HepG2 (cell line): ENCODE results near the gene TRIM8. TPM values are rescaled to one million over a fixed set of nuclear protein-coding genes. Genes with fewer than 3 reads are reported as not detected.
A peak's percentile ranks its signal among the peaks of the same experiment; 100 is the strongest.

ENCODE experiments used
- ATAC-seq: fragments of 200-7000 bp; cut with Tn5 transposase; 3 replicates; pipeline ENCODE4 v1.9.1; 2020; ENCODE audit warnings: mild to moderate bottlenecking, moderate library complexity
- BruUV-seq: library from RNA; stranded (reverse); fragments of 400-500 nt; replicated peaks from 2 replicates; lab custom pipeline; 2021; lab: Mats Ljungman, UMichigan
- CTCF ChIA-PET: fragments of 300-600 bp; formaldehyde crosslinking; extraction: SDS; loops from one replicate; lab custom pipeline; 2021; ENCODE audit warnings: low total read pairs, inconsistent platforms, low intra/inter-chr PET ratio; lab: Yijun Ruan, JAX
- POLR2A ChIA-PET: fragments of 350-600 bp; sonication (Branson Sonifier 250); formaldehyde crosslinking; loops from one replicate; lab custom pipeline; 2020; ENCODE audit warnings: antibody characterized with exemption, inconsistent platforms; lab: Yijun Ruan, JAX
- DNase-seq: peaks from one replicate; pipeline ENCODE4 v3.0.0-alpha.2; 2015; ENCODE audit warnings: low spot score
- FAIRE-seq: peaks from 3 replicates; lab custom pipeline; 2011; peaks lifted over from hg19 to GRCh38; lab: Jason Lieb, UNC
- H2AFZ ChIP-seq: one replicate; pipeline ENCODE4 v1.6.1; 2011; ENCODE audit warnings: low read length, inconsistent platforms
- H3K27ac ChIP-seq: fragments of 300-600 bp; 3 replicates; pipeline ENCODE4 v1.8.0; 2011; ENCODE audit warnings: mixed run types, mild to moderate bottlenecking, mixed read lengths, low read length, inconsistent platforms; ENCODE audit not compliant: insufficient read depth; ENCODE audit errors: extremely low read length
- H3K27me3 ChIP-seq, 2 experiments: fragments of 200-600 bp in 1 of 2; 2 replicates in 1 of 2; 3 replicates in 1 of 2; pipeline versions ENCODE4 v1.6.0 to v1.8.0; 2011; ENCODE audit warnings: low read length in 2 of 2, mild to moderate bottlenecking in 2 of 2, moderate library complexity in 2 of 2, inconsistent platforms in 1 of 2; ENCODE audit not compliant: insufficient read depth in 2 of 2, control insufficient read depth in 1 of 2
- H3K36me3 ChIP-seq, 2 experiments: fragments of 200-600 bp in 1 of 2; replicated peaks in 1 of 2; 2 replicates in 1 of 2; 3 replicates in 1 of 2; pipeline versions ENCODE4 v1.5.1 to v1.8.0; 2011; ENCODE audit warnings: low read length in 2 of 2, inconsistent platforms in 1 of 2; ENCODE audit not compliant: insufficient read depth in 2 of 2, control insufficient read depth in 1 of 2
- H3K4me1 ChIP-seq: 2 replicates; pipeline ENCODE4 v1.5.1; 2012; ENCODE audit warnings: low read length, inconsistent platforms; ENCODE audit not compliant: insufficient read depth
- H3K4me2 ChIP-seq: 2 replicates; pipeline ENCODE4 v1.6.0; 2011; ENCODE audit warnings: low read depth, low read length, inconsistent platforms
- H3K4me3 ChIP-seq, 3 experiments: fragments of 200-600 bp in 1 of 3; sonication (generic), shearing (Covaris generic) in 1 of 3; replicated peaks in 1 of 3; 2 replicates each; pipeline ENCODE4 v1.5.1; 2011 to 2016; ENCODE audit warnings: low read length in 3 of 3, inconsistent platforms in 2 of 3, low read depth in 2 of 3, mild to moderate bottlenecking in 2 of 3, control low read depth in 1 of 3, mixed read lengths in 1 of 3; ENCODE audit not compliant: insufficient read depth in 1 of 3
- H3K79me2 ChIP-seq: one replicate; pipeline ENCODE4 v1.6.1; 2011; ENCODE audit warnings: low read length, inconsistent platforms; ENCODE audit not compliant: insufficient read depth
- H3K9ac ChIP-seq: 2 replicates; pipeline ENCODE4 v1.6.0; 2011; ENCODE audit warnings: mild to moderate bottlenecking, low read depth, low read length, inconsistent platforms; ENCODE audit not compliant: insufficient read depth
- H3K9me3 ChIP-seq: 2 replicates; pipeline ENCODE4 v1.5.1; 2012; ENCODE audit warnings: mild to moderate bottlenecking, low read length
- H4K20me1 ChIP-seq: 2 replicates; pipeline ENCODE4 v1.6.0; 2011; ENCODE audit warnings: inconsistent platforms, mild to moderate bottlenecking, low read length, moderate library complexity; ENCODE audit not compliant: insufficient read depth
- KAT7 ChIP-seq: IDR thresholded peaks from 2 replicates; pipeline ENCODE4 v1.6.1; 2018; ENCODE audit warnings: borderline replicate concordance, missing compliant biosample characterization
- KIAA2018 ChIP-seq: sonication (generic); formaldehyde crosslinking; IDR thresholded peaks from 2 replicates; pipeline ENCODE4 v1.5.0; 2020; ENCODE audit warnings: mild to moderate bottlenecking, missing genetic modification reagents, borderline replicate concordance
- MBNL3 ChIP-seq: fragments of 250-450 bp; sonication (Bioruptor Pico); conservative IDR thresholded peaks from 2 replicates; pipeline ENCODE4 v1.8.0; 2022; ENCODE audit warnings: mild to moderate bottlenecking, inconsistent platforms
- MYC ChIP-seq: sonication (generic); formaldehyde crosslinking; IDR thresholded peaks from 2 replicates; pipeline ENCODE4 v1.9.0; 2021; ENCODE audit warnings: missing genetic modification reagents, borderline replicate concordance
- ZNF30 ChIP-seq: sonication (generic); formaldehyde crosslinking; IDR thresholded peaks from 2 replicates; pipeline ENCODE4 v1.5.0; 2020; ENCODE audit warnings: mild to moderate bottlenecking, missing genetic modification reagents
- WGBS: methylation state at CpG from one replicate; pipeline ENCODE4 v1.1.6; 2017; ENCODE audit warnings: low lambda C conversion rate; 5-methylcytosine and 5-hydroxymethylcytosine counted together
- in situ Hi-C: cut with HindIII; loops from 2 replicates; pipeline ENCODE4 v1.10.0; 2017; ENCODE audit warnings: low pct_unique_long_range_greater_than_20kb; ENCODE audit not compliant: extremely low pct_ligation_motif_present
- intact Hi-C: fragments of 100-400 bp; cut with micrococcal nuclease; formaldehyde crosslinking; loops from one replicate; pipeline ENCODE4 v1.10.0; 2022; ENCODE audit not compliant: unreplicated experiment
- polyA plus RNA-seq, 8 experiments: library from polyadenylated mRNA; depleted of rRNA in 3 of 8; stranded (reverse) in 7 of 8; unstranded in 1 of 8; fragments of >200 nt; fragmentation: Illumina TruSeq in 4 of 8; extraction: Trizol in 4 of 8; gene quantifications; 2 replicates each; pipeline versions ENCODE4 v1.2.1 to v1.2.3, GENCODE V29; 2011 to 2016; ENCODE audit warnings: low read depth in 4 of 8, missing spikeins in 1 of 8, mixed read lengths in 1 of 8; ENCODE audit not compliant: insufficient read depth in 1 of 8
- total RNA-seq, 5 experiments: library from RNA; depleted of rRNA; stranded (reverse); fragments of >200 nt; fragmentation: Illumina TruSeq; extraction: Trizol; gene quantifications; 2 replicates each; pipeline ENCODE4 v1.2.3, GENCODE V29; 2016; ENCODE audit warnings: low read depth in 1 of 5

Gene TRIM8
- total and polyA plus RNA-seq, 2 of the 13 experiments (the other 11 are each of a cell fraction or from before 2014, with no cell fraction given) = 38.9 to 66.5 TPM

- 94% methylated on average over 5 of the region's 5 CpGs for WGBS
- ATAC-seq = no peak; the same call in 2 of the 3 replicates
- intact Hi-C loops (no loop called here), in situ Hi-C loops (no loop called here)
- POLR2A ChIA-PET = interaction anchor here (0.9 to 2.0 kb wide), 2 partner anchors 18 to 20 kb away, joined by 3 to 8 read pairs; no protein-coding TSS in a partner anchor
- H4K20me1 ChIP-seq = no peaks in the 10 kb centered on the region
- CTCF ChIA-PET = no interaction called here
- H3K4me2 ChIP-seq = no peak overlapping the region
- H3K4me3 ChIP-seq = no peak overlapping the region
- H2AFZ ChIP-seq = no peak overlapping the region
- FAIRE-seq = no peak
- H3K9me3 ChIP-seq = no peaks in the 10 kb centered on the region
- no peak for DNase-seq
- H3K79me2 ChIP-seq = no peaks in the 10 kb centered on the region
- no TSS peak for BruUV-seq
- no peak for TF ChIP-seq MYC (CRISPR knock-in tag)
- H3K36me3 ChIP-seq = peaks cover 6 to 20% of the 10 kb centered on the region in 2 experiments; a peak in 4 of 5 replicates
- H3K9ac ChIP-seq = no peak overlapping the region
- no peaks in the 10 kb centered on the region for H3K27me3 ChIP-seq
- peaks cover 42% of the 10 kb centered on the region for H3K4me1 ChIP-seq
- no peak overlapping the region for H3K27ac ChIP-seq
These were observed 24.1 kb upstream of the TRIM8 start for GRCh38 chr10:102620138-102620590.

- intact Hi-C loops (no loop called here), in situ Hi-C loops (no loop called here)
- ChIA-PET CTCF (no interaction called here), POLR2A (interaction anchor here (0.7 to 2.0 kb wide), 4 partner anchors 19 to 23 kb away, joined by 3 to 8 read pairs (median 4); no protein-coding TSS in a partner anchor)
- BruUV-seq = no TSS peak
- Histone ChIP-seq H3K36me3 (peaks cover 6 to 20% of the 10 kb centered on the region in 2 experiments; a peak in 4 of 5 replicates), H3K4me2 (no peak overlapping the region), H3K4me3 (no peak overlapping the region), H3K27me3 (no peaks in the 10 kb centered on the region), H4K20me1 (no peaks in the 10 kb centered on the region), H2AFZ (no peak overlapping the region), H3K79me2 (no peaks in the 10 kb centered on the region), H3K4me1 (peaks cover 48% of the 10 kb centered on the region), H3K9ac (no peak overlapping the region)
- 90% methylated on average over 12 of the region's 15 CpGs for WGBS
- ATAC-seq = no peak; the same call in 1 of the 3 replicates
- FAIRE-seq = no peak
- no peak for TF ChIP-seq KAT7 (CRISPR knock-in tag)
- no peak for TF ChIP-seq KIAA2018 (CRISPR knock-in tag)
- 0 out of 2 replicates have a peak, but pooled peaks have one; percentile 23 for TF ChIP-seq ZNF30 (CRISPR knock-in tag)
- no peak for TF ChIP-seq MBNL3 (CRISPR knock-in tag)
- TF ChIP-seq, all 625 proteins: peak for 1
- DNase-seq = no peak
- Histone ChIP-seq H3K27ac (no peak overlapping the region), H3K9me3 (no peaks in the 10 kb centered on the region)
These were observed 23.5 kb upstream of the TRIM8 start for GRCh38 chr10:102620591-102621442.
